GM19455 (cell line): ENCODE results near the gene SLC6A15.

Source experiments
- ATAC-seq: cut with Tn5 transposase; IDR thresholded peaks from one replicate; pipeline ENCODE4 v1.9.1; 2021; ENCODE audit not compliant: unreplicated experiment

The SLC6A15 gene

GRCh38 chr12:84810611-84811010 lies 102.0 kb downstream of the SLC6A15 start:
- no peak for ATAC-seq
